Tibial nerve (tissue), 3 donors: ENCODE measurements around the gene TBL1XR1.

Experiments used
- POLR2A ChIP-seq, 2 donors: fragments of 450-650 bp; IDR thresholded peaks; one replicate each; pipeline ENCODE4 v1.6.1; 2017; ENCODE audit warnings: antibody characterized with exemption in 2 of 2, mild to moderate bottlenecking in 2 of 2, moderate library complexity in 2 of 2
- TF ChIP-seq, protein P1 (sequence below), 5 experiments: fragments of 200-600 bp in 3 of 5; fragments of 450-650 bp in 2 of 5; sonication (generic) in 3 of 5; IDR thresholded peaks; one replicate each; pipeline ENCODE4 v1.5.1; 2016 to 2019; ENCODE audit warnings: antibody characterized with exemption in 5 of 5, mild to moderate bottlenecking in 3 of 5, moderate library complexity in 2 of 5

DNA sequence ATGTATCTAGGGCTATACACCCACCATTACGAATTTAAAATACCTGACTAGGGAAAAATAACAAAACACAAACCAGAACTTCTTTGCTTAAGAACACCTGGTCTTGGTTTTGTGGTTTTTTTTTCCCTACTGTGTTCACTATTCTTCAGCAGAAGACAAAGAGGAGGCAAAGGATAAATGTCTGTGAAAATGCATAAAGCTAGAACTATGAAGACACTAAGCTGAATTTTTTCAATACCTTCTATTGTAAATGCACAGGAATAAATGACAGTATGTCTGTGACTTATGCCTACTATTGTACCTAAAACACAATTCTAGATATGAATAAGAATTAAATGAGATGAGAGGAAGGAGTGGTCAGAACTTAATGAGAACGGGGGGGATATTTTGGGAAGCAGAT lies 86.9 kb downstream of the TBL1XR1 start:
- TF ChIP-seq, protein P1, sequence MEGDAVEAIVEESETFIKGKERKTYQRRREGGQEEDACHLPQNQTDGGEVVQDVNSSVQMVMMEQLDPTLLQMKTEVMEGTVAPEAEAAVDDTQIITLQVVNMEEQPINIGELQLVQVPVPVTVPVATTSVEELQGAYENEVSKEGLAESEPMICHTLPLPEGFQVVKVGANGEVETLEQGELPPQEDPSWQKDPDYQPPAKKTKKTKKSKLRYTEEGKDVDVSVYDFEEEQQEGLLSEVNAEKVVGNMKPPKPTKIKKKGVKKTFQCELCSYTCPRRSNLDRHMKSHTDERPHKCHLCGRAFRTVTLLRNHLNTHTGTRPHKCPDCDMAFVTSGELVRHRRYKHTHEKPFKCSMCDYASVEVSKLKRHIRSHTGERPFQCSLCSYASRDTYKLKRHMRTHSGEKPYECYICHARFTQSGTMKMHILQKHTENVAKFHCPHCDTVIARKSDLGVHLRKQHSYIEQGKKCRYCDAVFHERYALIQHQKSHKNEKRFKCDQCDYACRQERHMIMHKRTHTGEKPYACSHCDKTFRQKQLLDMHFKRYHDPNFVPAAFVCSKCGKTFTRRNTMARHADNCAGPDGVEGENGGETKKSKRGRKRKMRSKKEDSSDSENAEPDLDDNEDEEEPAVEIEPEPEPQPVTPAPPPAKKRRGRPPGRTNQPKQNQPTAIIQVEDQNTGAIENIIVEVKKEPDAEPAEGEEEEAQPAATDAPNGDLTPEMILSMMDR (IDR thresholded peaks at IDR 0.05), result no peak
- no peak for TF ChIP-seq POLR2A (IDR thresholded peaks at IDR 0.05)
